Uterus (tissue), 4 donors: ENCODE results near the gene TRIM15. TPM values are rescaled to one million over a fixed set of nuclear protein-coding genes. Genes with fewer than 3 reads are reported as not detected.
"Not testable (repeated sequence)": the region's sequence is repeated elsewhere in the genome, so short reads cannot be mapped to it uniquely, and the experiment has no call there.

ENCODE experiments used
- DNase-seq, 2 donors: peaks; one replicate each; pipeline ENCODE4 v3.0.0-alpha.2; 2019 to 2020
- H3K27ac ChIP-seq, 2 donors: fragments of 200-600 bp; sonication (generic); 1 replicate in 1 of 2; 2 replicates in 1 of 2; pipeline ENCODE4 v1.5.1; 2016 to 2018
- H3K27me3 ChIP-seq, 2 donors: fragments of 200-600 bp; sonication (generic); one replicate each; pipeline ENCODE4 v1.5.1; 2018 to 2019; ENCODE audit warnings: control low read depth in 1 of 2
- H3K36me3 ChIP-seq, 2 donors: fragments of 200-600 bp; sonication (generic); one replicate each; pipeline ENCODE4 v1.5.1; 2019; ENCODE audit warnings: control low read depth in 1 of 2
- H3K4me1 ChIP-seq, 2 donors: fragments of 200-600 bp; sonication (generic); one replicate each; pipeline ENCODE4 v1.5.1; 2018 to 2019; ENCODE audit warnings: control low read depth in 1 of 2
- H3K4me3 ChIP-seq, 2 donors: fragments of 200-600 bp; sonication (generic); 1 replicate in 1 of 2; 2 replicates in 1 of 2; pipeline ENCODE4 v1.5.1; 2018 to 2019; ENCODE audit warnings: mild to moderate bottlenecking in 1 of 2
- H3K9me3 ChIP-seq, 2 donors: fragments of 200-600 bp; sonication (generic); one replicate each; pipeline ENCODE4 v1.5.1; 2019; ENCODE audit warnings: control low read depth in 1 of 2
- POLR2A ChIP-seq, 2 donors: fragments of 450-650 bp; IDR thresholded peaks; one replicate each; pipeline ENCODE4 v1.6.1; 2016; ENCODE audit warnings: antibody characterized with exemption in 2 of 2, mild to moderate bottlenecking in 1 of 2, moderate library complexity in 1 of 2
- intact Hi-C: fragments of 100-400 bp; cut with DNase I; formaldehyde crosslinking; loops from one replicate; pipeline ENCODE4 v1.15.1; 2023; ENCODE audit warnings: low total_unique reads
- total RNA-seq, 4 donors: library from RNA; depleted of rRNA in 3 of 4; stranded (reverse); fragments of >200 nt in 3 of 4; gene quantifications; one replicate each; pipeline versions ENCODE4 v1.1.0 to v1.2.4, GENCODE V29; 2014 to 2023
- TF ChIP-seq, protein P1 (sequence below), 4 experiments: fragments of 200-600 bp in 2 of 4; fragments of 450-650 bp in 2 of 4; sonication (generic) in 2 of 4; IDR thresholded peaks; one replicate each; pipeline ENCODE4 v1.5.1; 2016 to 2019; ENCODE audit warnings: antibody characterized with exemption in 4 of 4, mild to moderate bottlenecking in 2 of 4, moderate library complexity in 1 of 4
- donor health status: DM: yes; HTN: yes; CAD: no.

TRIM15 gene
- not detected for total RNA-seq

DNA sequence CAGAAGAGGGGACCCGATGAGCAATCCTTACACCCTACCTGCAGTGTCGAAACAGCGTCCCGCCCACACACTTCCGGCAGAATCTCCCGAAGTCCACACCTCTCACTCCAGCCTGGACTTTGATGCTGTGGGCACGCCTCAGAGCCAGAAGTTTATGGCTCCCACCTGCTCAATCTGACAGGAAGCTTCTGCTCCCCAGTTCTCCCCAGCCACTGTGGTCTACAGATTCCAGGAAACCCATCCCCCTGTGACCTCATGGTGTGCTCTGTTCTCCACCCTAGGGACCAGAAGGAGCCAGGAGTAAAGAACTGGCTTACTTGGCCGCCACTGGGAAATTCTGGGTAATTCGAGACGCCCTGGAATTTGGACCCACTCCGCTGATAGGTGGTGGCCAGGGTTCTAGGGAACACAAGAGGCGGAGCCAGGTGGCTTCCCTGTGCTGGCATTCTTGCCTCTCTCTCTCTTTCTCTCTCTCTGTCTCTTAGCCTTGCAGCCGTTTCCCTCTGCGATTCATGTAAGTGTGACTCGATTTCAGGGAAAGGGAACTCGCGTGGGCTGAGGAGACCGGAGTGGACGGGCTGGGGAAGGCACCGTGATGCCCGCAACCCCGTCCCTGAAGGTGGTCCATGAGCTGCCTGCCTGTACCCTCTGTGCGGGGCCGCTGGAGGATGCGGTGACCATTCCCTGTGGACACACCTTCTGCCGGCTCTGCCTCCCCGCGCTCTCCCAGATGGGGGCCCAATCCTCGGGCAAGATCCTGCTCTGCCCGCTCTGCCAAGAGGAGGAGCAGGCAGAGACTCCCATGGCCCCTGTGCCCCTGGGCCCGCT is at the start of gene TRIM15:
Gene TRIM15 (plus strand): TSS at position 457 of the 828 bp plus-strand sequence. CDS start 139 bp downstream, at position 596.
- H3K36me3 ChIP-seq: no peaks in the 10 kb centered on the region
- H3K4me3 ChIP-seq: no peak within 1 kb of the TSS
- H3K27ac ChIP-seq: no peak within 1 kb of the TSS
- H3K27me3 ChIP-seq: peaks cover 0 to 4% of the 10 kb centered on the region in 2 donors
- H3K4me1 ChIP-seq: no peaks in the 10 kb centered on the region
- intact Hi-C loops: no loop called here
- no peak for DNase-seq
- no peaks in the 10 kb centered on the region for H3K9me3 ChIP-seq
- TF ChIP-seq, protein P1, sequence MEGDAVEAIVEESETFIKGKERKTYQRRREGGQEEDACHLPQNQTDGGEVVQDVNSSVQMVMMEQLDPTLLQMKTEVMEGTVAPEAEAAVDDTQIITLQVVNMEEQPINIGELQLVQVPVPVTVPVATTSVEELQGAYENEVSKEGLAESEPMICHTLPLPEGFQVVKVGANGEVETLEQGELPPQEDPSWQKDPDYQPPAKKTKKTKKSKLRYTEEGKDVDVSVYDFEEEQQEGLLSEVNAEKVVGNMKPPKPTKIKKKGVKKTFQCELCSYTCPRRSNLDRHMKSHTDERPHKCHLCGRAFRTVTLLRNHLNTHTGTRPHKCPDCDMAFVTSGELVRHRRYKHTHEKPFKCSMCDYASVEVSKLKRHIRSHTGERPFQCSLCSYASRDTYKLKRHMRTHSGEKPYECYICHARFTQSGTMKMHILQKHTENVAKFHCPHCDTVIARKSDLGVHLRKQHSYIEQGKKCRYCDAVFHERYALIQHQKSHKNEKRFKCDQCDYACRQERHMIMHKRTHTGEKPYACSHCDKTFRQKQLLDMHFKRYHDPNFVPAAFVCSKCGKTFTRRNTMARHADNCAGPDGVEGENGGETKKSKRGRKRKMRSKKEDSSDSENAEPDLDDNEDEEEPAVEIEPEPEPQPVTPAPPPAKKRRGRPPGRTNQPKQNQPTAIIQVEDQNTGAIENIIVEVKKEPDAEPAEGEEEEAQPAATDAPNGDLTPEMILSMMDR (IDR thresholded peaks at IDR 0.05): no peak
- TF ChIP-seq POLR2A (IDR thresholded peaks at IDR 0.05): no peak

DNA sequence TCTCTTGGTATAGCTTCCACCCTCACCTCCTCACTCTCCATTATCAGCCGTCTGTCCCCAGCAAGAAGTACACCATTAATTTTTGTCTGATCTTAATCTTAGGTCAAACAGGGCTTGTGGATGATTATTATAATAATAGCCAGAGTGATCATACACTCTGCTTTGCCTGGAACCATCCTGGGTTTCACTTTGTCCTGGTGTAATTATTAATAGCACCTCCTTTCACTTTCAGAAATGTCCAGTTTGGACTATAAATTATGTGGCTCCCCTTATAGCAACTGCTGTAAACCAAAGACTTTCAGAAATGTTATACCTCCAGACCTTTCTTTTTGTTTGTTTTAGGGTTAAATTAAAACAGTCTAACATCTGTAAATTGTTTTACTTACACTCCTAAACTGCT is 49.5 kb upstream of the TRIM15 start:
- Histone ChIP-seq H3K9me3 (no peaks in the 10 kb centered on the region), H3K4me3 (no peak overlapping the region), H3K4me1 (no peaks in the 10 kb centered on the region), H3K27ac (no peak overlapping the region), H3K36me3 (no peaks in the 10 kb centered on the region), H3K27me3 (peaks cover 0 to 19% of the 10 kb centered on the region in 2 donors)
- no peak for TF ChIP-seq POLR2A (IDR thresholded peaks at IDR 0.05)
- TF ChIP-seq, protein P1 (IDR thresholded peaks at IDR 0.05): no peak
- no peak for DNase-seq
- intact Hi-C loops: no loop called here

DNA sequence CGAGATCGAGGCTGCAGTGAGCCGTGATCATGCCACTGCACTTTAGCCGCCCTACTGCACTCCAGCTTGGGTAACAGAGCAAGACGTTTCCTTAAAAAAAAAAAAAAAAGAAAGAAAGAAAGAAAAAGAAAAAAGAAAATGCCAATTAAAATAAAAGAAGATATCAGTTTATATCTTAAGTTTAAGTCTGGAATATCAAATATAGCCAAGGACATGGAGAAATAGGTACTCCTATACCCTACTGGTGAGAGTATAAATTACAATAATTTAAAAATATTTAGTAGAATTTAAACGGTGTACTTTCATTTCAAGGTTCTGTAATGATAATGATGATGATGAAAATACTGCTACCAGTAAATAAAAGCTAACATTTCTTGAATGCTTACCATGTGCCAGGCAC is 46.6 kb upstream of the TRIM15 start:
- Histone ChIP-seq H3K36me3 (no peaks in the 10 kb centered on the region), H3K9me3 (no peaks in the 10 kb centered on the region), H3K27me3 (peaks cover 0 to 19% of the 10 kb centered on the region in 2 donors), H3K27ac (no peak overlapping the region), H3K4me1 (no peaks in the 10 kb centered on the region), H3K4me3 (no peak overlapping the region)
- no peak for DNase-seq
- TF ChIP-seq, protein P1 (IDR thresholded peaks at IDR 0.05): no peak
- TF ChIP-seq POLR2A (IDR thresholded peaks at IDR 0.05): no peak
- intact Hi-C loops: no loop called here

DNA sequence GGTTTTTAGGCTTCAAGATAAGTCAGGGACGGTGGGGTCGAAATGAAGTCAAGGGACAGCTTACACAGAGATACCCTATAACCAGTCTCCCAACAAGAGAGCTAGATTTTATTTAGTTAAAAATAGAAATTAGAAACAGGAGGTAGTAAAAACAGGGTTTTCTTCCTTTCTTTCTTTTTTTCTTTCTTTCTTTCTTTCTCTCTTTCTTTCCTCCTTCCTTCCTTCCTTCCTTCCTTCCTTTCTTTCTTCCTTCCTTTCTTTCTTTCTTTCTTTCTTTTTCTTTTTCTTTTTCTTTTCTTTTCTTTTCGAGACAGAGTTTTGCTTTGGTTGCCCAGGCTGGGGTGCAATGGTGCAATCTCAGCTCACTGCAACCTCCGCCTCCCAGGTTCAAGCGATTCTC is 44.7 kb upstream of the TRIM15 start:
- H3K9me3 ChIP-seq, H3K4me1 ChIP-seq, intact Hi-C loops, H3K27ac ChIP-seq, H3K36me3 ChIP-seq, DNase-seq, H3K4me3 ChIP-seq: not testable (repeated sequence)
- peaks cover 0 to 11% of the 10 kb centered on the region in 2 donors for H3K27me3 ChIP-seq

DNA sequence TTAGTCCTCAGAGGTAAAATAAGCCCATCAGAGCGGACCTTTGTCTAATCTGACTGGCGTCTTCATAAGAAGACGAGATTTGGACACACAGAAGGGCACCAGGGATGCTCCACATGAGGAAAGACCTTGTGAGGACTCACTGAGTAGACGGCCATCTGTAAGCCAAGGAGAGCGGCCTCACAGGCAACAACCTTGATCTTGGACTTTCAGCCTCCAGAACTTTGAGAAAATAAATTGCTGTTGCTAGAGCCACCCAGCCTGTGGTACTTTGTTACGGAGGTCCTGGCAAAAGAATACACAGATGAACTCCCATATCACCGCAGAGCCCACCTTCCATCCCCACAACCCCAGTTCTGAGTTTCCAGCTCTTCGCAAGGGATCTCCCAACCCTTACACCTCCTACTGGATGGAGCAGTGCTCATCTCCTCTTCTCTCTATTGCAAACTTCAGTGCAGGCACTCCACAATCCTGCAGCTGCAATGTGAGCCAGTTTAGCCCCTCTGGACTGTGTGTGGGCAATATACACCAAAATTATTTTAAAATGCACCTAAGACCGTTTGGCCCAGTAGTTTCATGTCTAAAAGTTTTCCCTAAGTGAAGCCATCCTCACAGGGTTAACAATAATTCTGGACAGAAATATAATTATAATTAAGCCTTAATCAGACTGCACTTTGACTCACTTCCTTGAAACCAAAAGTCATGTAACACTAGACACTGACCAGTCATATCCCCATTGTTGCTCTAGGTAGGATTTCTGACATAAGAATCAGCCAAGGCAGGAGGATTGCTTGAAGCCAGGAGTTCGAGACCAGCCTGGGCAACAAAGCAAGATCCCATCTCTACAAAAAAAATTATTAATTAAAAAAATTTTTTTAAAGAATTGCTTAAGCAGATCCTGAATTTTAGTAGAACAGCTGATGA is 41.6 kb upstream of the TRIM15 start:
- H3K36me3 ChIP-seq: no peaks in the 10 kb centered on the region
- H3K9me3 ChIP-seq: no peaks in the 10 kb centered on the region
- no peaks in the 10 kb centered on the region for H3K4me1 ChIP-seq
- H3K27me3 ChIP-seq: no peaks in the 10 kb centered on the region
- H3K27ac ChIP-seq: no peak overlapping the region
- intact Hi-C loops: no loop called here
- no peak for TF ChIP-seq POLR2A (IDR thresholded peaks at IDR 0.05)
- TF ChIP-seq, protein P1 (IDR thresholded peaks at IDR 0.05): no peak
- no peak overlapping the region for H3K4me3 ChIP-seq
- DNase-seq: no peak
